ENCODE results near the gene PIAS1.

- TF ChIP-seq CTCF (IDR thresholded peaks at IDR 0.05; ENCODE audit: insufficient read depth, low read length), result no peak
- no peak for TF ChIP-seq REST (IDR thresholded peaks at IDR 0.05; ENCODE audit: insufficient replicate concordance, low read depth)
- TF ChIP-seq POLR2AphosphoS5 (IDR thresholded peaks at IDR 0.05; ENCODE audit: low read depth), result no peak
- no peak for TF ChIP-seq SPI1 (IDR thresholded peaks at IDR 0.05; ENCODE audit: borderline replicate concordance, low read depth)
- TF ChIP-seq GABPA (IDR thresholded peaks at IDR 0.05; ENCODE audit: low read depth), result no peak
Measured at GRCh38 chr15:68045289-68046265, 8.5 kb upstream of the PIAS1 start.
